Measurements from ENCODE around the gene ST6GALNAC6.

ST6GALNAC6 gene, protein sequence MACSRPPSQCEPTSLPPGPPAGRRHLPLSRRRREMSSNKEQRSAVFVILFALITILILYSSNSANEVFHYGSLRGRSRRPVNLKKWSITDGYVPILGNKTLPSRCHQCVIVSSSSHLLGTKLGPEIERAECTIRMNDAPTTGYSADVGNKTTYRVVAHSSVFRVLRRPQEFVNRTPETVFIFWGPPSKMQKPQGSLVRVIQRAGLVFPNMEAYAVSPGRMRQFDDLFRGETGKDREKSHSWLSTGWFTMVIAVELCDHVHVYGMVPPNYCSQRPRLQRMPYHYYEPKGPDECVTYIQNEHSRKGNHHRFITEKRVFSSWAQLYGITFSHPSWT

DNA sequence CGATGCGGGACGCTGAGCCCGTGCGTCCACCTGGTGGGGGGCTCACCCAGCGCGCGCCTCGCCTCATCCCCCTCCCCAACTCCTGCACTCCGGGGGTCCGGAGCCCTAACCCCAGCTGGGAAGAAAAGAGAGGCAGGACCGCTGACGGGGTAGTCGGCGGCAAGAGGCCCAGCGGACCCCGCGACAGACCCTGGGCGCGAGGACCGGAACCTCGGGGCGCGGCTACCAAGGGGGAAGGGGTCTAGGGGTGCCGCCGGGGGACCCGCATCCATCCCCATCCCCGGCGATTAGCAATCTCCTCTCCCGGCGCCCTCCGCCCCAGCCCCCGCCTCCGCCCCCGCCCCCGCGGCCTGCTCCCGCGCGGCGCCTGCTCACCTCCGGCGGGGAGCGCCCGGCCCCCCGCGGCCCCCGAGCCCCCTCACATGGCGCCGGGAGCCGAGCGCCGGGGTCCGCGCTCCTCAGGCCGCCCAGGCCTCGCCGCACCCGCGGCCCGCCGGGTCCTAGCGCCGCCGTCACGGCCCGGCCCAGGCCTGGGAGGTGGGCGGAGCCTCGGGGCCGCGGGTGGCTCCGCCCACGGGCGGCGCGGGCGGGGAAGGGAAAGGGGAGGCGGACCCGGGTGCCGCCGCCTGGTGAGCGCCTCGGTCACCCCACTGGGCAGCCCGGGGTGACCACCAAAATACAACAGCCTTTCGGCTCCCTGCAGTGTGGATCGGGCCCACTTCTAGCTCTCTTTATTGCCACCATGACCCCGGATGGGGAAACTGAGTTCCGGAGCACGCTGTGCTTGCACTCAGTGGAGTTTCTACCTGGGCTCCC, at the start of gene ST6GALNAC6:
TSS of gene ST6GALNAC6 (minus strand) at position 476 of the 816 bp plus-strand sequence. CDS start 1,622 bp downstream, outside the sequence.
- DNase-seq: peak; percentile 72

DNA sequence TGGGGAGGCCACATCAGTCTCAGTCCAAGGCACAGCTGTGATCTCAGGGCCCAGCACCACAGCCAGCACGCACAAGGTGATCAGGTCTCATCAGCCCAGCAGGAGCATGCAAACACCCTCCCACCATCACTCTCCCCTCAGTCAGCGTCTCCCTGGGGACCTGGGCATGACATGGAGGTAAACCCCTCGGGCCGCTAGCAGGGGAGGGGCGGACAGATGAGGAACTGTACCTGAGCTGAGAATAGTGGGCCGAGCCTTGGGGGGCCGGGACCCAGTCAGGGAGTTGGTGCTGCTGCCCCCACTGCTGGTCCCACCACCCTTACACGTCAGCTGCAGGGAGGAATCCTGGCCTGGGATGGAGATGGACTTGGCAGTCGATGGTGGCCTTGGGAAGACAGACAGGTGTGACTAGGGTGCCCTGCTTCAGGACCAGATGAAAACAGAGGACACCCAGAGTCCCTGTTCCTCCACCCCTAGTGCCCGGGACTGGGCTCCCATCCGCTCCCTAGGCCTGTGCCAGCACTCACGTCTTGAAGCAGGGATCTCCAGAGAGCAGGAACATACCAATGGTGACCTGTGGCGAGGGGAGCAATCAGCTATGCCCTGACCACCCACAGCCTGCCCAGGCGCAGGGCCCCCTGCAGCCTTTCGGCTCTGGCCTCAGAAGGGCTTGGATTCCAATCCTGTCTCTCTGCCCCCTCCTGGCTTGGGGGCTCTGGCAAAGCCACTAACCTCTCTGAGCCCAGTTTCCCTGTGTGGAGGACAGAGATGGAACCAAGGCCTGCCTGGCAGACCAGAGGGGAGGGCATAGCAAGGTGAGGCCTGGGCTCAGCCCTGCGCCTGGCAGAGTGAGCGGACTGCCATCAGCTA, 48.7 kb upstream of the ST6GALNAC6 start:
- DNase-seq: no peak

DNA sequence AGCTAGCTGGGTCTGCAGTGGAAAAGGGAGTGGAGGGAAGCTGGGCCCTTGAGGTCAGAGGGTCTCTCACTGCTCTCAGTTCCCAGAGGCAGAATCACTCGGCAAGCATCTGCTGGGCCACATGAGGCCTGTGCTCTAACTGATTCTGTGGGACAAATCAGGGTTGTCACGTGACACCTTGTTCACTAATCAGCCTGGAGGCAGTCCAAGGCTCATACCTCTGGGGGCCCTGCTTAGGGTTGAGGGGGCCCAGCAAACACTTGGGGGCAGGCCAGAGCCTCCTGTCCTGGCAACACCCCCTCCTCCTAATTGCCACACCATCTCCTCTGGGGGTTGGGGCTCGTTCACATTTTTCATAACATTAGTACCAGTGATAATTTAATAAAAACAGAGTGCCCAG, 47.3 kb upstream of the ST6GALNAC6 start:
- no peak for DNase-seq

DNA sequence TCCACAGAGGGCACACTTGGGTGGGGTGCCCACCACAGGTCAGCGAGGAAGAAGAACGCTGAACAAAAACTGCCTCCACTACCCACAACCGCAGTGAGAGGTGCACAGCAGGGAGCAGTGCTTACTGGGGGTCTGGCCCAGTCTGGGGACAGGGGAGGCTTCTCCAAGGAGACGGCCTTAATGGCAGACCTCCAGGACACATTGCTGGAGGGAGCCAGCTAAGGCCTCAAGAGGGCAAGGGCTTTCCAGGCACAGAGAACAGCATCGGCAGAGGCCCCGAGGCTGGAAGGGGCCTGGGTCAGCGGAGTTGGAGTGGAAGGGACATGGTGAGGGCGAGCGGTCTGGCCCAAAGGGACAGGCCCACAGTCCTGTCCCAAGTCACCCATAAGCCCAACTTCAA, 46.5 kb upstream of the ST6GALNAC6 start:
- DNase-seq: no peak

DNA sequence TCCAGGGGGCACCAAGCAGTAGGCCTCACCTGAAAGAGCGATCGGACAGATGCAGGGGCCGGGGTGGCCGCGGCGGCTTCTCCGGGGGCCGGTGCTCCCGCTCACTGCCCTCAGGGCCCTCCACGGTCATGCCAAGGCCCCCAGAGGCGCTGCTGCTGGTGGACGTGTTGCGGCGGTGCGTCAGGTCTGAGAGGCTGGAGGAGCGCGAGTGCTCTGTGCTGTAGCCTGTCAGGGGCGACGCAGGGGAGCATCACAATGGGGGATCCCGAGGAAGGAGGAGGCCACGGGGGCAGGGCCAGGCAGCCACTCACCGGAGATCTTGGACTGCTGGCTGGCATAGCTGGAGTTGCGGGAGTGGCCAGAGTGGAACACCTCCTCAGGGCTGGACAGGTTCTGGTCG, 45.9 kb upstream of the ST6GALNAC6 start:
- no peak for DNase-seq

DNA sequence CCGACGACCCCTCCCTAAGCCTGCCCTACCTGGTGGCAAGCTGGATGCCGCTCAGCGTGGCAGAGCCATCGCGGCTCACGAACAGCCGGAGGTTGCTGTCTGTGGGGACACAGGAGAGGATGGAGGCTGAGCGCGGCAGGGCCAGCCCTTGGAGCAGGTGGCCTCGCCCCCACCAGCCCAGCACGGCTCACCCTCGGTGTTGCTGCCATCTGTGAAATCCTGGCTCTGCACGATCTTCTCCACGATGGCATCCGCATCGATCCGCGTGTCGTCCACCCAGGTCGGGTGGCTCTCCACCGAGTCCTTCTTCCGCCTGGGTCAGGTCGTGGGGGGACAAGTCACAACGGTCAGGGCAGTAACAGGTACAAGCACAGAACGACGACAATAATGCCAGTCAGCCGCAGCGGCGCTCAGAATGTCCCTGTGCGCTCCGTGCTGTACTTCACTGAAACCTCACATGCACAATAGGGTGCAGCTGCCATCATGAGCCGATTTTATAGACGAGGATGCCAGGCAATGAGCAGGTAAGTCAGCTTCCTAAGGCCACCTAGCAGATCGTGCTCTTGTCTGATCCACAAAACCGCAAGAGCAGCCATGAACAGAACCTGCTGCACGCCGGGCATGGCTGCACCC, 45.3 kb upstream of the ST6GALNAC6 start:
- no peak for DNase-seq

DNA sequence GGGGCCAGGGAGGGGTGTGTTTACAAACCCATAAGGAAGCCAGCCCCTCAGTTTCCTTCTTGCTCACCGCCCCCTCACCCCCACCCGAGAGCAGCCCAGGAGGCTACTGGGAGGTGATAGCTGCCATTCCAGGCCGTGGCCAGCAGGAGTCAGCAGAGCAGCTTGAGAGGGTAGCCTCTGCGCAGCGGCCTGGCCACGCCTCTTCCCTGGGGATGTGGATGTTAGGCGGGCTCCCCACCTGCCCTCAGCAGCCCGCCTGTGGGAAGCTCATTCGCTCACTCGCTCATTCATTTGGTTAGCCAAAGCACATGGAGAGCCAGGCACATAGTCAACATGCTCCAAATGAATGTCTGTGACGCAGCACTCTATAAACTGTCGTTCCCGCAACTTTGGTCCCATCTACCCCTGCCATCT, 44.3 kb upstream of the ST6GALNAC6 start:
- peak; percentile 80 for DNase-seq

DNA sequence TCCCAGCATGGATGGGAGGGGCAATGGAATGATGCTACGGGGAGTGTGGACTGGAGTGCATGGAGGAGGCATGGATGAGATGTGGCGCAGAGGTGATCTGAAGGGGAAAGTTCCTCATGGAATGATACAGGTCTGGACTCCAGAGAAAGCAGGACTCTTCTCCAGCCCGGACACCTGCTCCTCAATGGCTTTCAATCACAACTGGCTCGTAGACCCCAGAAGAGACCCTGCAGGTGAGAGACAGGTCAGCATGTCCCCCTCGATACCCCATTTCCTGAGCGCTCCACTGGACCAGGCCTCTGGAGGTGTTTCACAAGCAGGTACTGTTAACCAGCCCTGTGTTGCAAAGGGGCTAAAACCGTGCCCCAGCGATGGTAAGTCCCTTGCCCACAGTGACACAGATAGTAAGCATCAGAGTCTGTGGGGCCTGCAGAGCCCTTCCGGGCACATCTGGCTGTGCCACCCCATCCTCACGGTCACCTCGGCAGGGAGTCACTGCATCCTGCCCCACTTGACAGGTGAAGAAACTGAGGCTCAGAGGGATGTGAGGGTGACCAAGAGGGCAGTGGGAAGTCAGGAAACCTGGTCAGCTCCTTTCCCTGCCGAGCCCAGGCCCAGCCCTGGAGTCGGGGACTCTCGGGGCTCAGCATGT, 43.7 kb upstream of the ST6GALNAC6 start:
- DNase-seq: no peak

DNA sequence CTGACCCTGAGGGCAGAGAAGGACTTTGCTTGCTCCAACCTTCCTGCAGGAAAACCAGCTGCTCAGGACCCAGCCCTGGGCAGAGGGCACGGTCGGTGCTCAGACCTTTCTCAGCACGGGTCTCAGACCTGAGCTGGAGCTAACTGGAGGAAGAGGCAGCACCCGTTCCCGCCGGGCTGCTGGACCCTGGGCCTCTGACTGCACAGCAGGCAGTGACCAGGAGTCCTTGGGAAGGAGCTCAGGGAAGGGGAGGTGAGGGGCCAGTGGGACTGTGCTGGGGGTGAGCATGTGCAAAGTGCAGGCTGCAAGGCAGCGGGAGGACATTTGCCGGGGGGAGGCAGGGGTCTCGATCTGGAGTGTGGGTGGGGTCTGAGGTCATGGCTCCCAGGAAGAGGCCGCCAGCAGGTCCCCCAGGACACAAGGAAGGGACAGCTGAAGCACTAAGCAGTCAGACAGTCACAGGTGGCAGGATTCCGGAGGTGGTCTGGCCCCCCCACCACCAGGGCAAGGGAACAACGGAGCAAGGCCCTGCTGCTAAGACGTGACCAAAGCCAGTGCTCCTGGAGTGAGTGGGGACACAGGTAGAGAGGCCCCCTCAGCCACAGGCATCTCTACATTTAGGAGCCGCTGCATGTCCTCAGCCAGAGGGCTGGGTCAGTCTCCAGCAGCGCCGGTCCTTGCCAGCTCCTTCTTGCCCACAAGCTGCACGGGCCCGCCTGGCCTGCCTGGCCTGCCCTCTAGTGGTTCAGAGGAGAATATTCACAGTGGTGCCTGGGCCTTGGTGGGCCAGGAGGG, 43.0 kb upstream of the ST6GALNAC6 start:
- peak; percentile 67 for DNase-seq

DNA sequence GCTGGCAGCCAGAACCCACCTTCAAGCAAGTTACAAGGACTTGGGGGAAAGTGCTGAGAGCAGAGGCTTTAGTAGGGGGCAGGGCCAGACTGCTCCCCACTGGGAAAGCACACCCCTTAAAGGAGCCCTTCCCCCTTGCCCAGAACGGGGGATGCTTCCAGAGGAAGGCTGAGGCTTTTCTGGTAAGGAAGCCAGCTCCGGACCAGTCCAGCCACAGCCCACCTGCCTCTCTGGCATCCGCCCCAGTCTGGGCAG, 42.5 kb upstream of the ST6GALNAC6 start:
- no peak for DNase-seq

DNA sequence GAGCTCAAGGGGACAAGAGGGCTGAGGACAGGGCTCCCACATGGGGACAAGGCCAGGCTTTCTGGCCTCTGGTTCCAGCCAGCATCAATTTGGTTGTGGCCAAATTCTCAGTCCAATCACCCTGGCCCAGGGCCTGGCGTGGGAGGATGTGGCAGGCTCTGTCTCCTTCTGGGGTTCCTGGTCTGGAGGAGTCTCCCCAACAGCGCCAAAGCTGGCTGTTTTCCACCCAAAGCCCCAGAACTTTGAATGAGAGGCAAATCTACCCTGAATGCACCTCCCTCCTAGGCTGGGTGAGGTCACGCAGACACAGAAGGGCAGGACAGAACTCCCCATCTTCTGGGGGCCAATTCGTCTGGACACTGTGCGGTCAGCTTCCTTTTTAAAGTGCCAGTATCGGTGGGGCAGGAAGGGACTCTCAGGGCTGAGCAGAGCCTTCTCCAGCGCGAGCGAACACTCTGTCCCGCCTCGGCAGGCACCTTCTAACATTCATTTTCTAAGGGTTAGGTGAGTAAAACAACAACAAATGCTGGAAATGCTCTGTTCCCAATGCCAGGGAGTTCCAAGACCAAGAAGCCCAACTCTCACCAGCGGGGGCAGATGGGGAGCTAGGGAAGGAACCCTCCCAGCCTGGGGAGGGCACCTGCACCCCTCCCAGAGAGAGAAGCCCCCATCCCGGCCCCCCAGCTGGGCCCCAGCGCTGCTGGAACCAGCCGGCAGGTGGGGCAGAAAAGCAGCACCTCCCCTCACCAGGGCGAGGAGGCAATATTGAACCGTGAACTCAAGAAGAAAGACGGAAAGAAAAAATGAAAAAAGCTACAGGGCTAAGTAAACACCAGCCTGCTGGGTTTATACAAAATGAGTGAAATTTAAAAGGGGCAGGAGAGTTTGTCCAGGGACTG, 41.9 kb upstream of the ST6GALNAC6 start:
- DNase-seq: no peak

DNA sequence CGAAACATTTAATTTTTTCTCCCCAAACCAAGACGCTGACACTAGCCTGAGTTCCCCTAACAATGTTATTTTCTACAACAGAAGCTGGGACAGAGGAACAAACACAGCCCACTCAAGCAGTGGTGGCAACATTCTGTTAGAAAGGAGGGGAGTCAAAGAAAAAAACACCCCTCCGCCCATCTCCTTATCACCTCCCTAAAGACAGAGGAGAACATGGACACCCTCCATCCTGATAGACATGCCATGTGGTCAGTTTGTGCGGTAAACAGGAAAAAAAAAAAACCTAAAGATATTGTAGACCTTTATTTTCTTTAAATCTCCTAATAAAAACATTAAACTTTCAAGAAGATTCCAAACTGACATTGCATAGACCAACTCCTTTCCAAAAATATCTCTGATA, 41.2 kb upstream of the ST6GALNAC6 start:
- no peak for DNase-seq

DNA sequence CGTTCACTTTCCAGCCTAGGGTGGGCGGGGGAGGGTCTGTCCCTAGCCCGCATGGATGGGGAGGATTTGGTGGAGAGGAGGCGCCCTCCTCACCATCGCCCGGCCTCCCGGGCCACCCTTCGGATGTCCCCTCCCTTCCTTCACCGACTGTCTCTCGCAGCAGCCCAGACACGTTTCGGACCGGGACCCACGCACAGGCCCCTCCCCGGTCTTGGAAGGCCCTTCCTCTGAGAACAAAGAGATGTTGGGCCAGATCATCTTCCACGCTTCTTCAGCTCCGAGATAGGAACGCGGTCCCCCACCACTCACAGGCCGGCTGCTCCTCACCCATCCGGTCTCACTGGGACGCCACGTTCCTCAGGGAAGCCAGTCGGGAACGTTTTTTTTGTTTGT, 38.9 kb upstream of the ST6GALNAC6 start:
- DNase-seq: no peak

DNA sequence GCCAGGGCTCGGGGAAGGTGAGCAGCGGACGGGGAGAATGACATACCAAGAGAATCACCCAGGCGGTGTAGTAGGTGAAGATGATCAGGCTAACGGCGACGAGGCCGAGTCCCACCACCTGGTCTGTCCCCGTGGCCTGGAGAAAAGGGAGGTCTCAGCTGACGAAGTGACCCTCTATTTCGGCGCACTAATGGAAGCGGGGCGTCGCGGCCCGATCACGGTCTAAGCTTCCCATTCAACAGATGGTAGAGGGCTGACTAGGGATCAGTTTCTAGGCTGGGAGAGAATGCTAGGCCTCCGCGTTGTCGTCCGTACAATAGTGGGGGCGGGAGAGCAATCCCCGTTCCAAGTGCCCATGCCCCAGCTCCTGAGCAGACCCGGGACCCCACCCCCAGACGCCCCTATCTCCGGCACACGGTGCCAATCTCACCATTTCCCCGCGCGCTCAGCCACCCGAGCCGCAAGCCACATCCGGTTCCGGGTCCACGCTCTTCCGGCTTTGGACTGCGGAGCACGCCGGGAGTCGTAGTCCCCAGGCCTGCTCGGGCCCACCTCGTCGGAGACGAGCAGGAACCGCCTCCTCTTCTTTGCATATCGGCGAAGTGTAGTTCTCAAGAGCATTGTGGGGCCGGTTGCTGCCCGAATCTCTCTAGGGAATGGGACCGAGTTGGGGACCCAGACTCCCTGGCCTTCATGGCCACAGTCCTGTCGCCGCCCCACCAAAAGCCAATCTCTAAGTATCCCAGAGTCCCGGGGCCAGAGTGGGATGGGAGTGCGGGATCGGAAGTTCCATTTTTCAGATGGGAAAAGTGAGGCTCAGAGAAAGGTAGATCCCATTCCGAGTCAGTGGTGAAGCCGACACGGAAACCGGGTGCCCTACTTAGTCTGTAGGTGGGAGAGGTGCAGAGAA, 38.2 kb upstream of the ST6GALNAC6 start, which contains the start of gene DPM2:
TSS of gene DPM2 (minus strand) at position 467 of the 910 bp plus-strand sequence. CDS start at position 433, 34 bp downstream.
- DNase-seq: peak; percentile 93

DNA sequence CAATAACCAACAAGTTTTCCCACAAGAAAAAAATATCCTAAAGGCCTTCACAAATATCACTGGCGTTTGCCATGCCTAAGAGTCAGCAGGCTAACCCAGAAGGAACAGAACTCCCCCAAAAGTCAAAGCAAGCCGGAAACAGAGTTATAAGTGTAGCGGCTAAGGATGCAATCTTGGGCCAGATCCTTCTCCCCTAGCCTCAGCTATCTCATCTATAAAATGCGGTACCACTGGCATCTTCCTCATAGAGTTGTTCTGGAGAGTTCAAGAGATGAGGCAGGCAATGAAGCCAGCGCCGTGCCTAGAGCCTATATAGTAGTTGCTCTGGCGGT, 37.6 kb upstream of the ST6GALNAC6 start:
- no peak for DNase-seq

DNA sequence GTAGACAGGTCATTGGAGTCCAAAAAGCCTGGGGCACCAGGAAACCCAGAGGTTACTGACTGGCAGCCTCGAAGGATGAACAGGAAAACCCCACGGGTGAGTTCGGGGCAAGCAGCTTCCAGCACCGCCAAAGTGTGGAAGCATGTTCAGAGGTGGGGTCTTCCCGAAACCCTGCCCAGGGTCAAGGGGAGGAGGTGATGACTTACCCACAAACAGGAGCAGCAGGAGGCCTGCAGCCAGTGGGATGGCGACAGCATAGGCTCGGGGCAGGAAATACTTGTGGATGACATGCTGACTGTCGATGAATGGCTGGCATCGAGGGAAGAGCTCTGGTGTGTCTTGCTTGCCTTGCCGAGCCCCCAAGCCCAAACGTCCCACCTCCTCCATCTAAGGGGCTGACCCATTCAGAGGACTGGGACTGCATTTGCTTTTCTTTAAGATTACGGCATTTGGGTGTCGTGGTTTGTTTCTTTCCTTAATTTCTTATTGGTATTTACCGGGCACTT, 37.0 kb upstream of the ST6GALNAC6 start:
- DNase-seq: no peak

DNA sequence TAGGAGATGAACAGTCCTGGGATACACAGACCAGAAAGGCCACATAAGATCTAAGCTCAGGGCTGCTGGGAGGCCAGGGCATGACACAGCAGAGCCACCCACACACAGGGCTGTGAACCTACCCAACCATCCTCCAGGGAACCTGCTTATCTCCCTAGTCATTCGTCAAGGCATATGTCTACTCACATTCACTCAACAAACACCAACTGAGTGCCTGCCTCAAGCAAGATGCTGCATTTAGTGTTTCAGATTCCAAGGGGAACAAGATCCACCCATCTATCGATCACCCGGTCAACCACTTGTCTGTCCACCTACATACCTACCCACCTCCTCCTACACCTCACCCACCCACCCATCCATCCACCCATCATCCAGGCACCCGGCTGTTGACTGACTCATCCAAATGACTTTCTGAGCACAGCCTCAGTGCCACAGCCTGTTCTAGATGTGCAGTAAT, 36.4 kb upstream of the ST6GALNAC6 start:
- no peak for DNase-seq

DNA sequence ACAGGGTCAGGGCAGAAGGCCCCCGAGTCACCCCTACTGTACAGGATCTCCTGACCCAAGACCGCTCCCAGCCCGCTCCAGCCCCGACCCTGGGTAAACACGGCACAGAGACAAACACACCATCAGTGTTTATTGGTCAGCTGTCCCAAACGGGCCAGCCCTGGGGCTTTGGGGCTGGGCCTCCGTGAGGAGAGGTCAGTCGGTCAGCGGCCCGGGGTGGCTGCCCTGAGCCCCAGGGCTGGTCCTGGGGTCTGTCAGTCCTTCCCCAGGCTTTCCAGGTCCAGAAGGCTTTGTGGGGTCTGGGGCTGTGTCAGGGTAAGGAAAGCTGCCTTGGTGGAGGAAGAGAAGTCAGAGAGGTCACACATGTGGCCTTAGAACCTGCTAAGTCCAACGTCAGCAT, 35.6 kb upstream of the ST6GALNAC6 start:
- no peak for DNase-seq

DNA sequence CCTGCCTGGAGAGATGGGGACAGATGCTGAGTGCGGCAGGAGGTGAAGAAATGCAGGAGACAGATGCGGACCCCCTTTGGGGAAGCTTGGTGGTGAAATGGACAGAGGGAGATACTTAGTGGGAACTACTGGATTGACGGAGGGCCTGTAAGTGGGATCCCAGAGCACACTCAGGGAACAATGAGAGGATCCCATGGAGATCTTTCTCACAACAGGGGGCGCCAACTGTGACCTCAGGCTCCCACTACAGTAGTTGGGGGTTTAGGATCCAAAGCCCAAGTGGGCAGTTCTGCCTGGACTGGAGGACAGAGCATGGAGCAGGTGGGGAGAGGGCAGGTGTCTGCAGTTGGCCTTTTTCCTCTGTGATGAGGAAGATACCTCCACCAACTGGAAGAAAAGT, 34.8 kb upstream of the ST6GALNAC6 start:
- DNase-seq: no peak

All from activated CD4-positive, alpha-beta T cell treated with anti-CD3 and anti-CD28 coated beads, Interleukin-2, amount 50 U/mL, for 16 hours (primary cell).